Right kidney (tissue), 9 donors: ENCODE measurements around the gene RCAN3.
"Not testable (repeated sequence)": the region's sequence is repeated elsewhere in the genome, so short reads cannot be mapped to it uniquely, and the experiment has no call there.

Source experiments
- DNase-seq: peaks from one replicate; pipeline ENCODE4 v3.0.0-alpha.2; 2016
- long read RNA-seq, 8 donors: transcript quantifications; one replicate each; lab custom pipeline, GENCODE V29; 2026

The RCAN3 gene
- long read RNA-seq, donor 1 = 0 reads
- long read RNA-seq, donor 2, full-length matches to known transcripts = 3 of 3 reads
- long read RNA-seq, donor 2, partial matches to known transcripts = 0 of 3 reads
- long read RNA-seq, donor 2, other reads (novel, unspliced or antisense) = 0 of 3 reads
- long read RNA-seq, donor 3, full-length matches to known transcripts = 2 of 2 reads
- long read RNA-seq, donor 3, partial matches to known transcripts = 0 of 2 reads
- long read RNA-seq, donor 3, other reads (novel, unspliced or antisense) = 0 of 2 reads
- long read RNA-seq, donor 4, full-length matches to known transcripts = 2 of 2 reads
- long read RNA-seq, donor 4, partial matches to known transcripts = 0 of 2 reads
- long read RNA-seq, donor 4, other reads (novel, unspliced or antisense) = 0 of 2 reads
- long read RNA-seq, donor 5 = 0 reads
- long read RNA-seq, donor 6, full-length matches to known transcripts = 1 of 1 reads
- long read RNA-seq, donor 6, partial matches to known transcripts = 0 of 1 reads
- long read RNA-seq, donor 6, other reads (novel, unspliced or antisense) = 0 of 1 reads
- long read RNA-seq, donor 7, partial matches to known transcripts = 5 of 7 reads
- long read RNA-seq, donor 7, other reads (novel, unspliced or antisense) = 0 of 7 reads
- long read RNA-seq, donor 8, full-length matches to known transcripts = 1 of 1 reads
- long read RNA-seq, donor 8, partial matches to known transcripts = 0 of 1 reads
- long read RNA-seq, donor 8, other reads (novel, unspliced or antisense) = 0 of 1 reads

GRCh38 chr1:24502709-24503058 lies at the start of gene RCAN3:
RCAN3 (plus strand) TSS chr1:24502836; CDS start chr1:24514373, 11,537 bp downstream.
- no peak for DNase-seq

GRCh38 chr1:24452922-24453485 lies 49.6 kb upstream of the RCAN3 start:
- no peak for DNase-seq

GRCh38 chr1:24454673-24455072 lies 48.0 kb upstream of the RCAN3 start:
- no peak for DNase-seq

- no peak for DNase-seq
Measured at GRCh38 chr1:24455272-24455671, 47.4 kb upstream of the RCAN3 start.

- no peak for DNase-seq
Measured at GRCh38 chr1:24457866-24458265, 44.8 kb upstream of the RCAN3 start.

GRCh38 chr1:24459551-24460266 lies 42.9 kb upstream of the RCAN3 start:
- peak; percentile 27 for DNase-seq

- DNase-seq = not testable (repeated sequence)
Measured at GRCh38 chr1:24462128-24462527, 40.5 kb upstream of the RCAN3 start.

- no peak for DNase-seq
Measured at GRCh38 chr1:24463776-24464735, 38.6 kb upstream of the RCAN3 start.

GRCh38 chr1:24465099-24465498 lies 37.5 kb upstream of the RCAN3 start:
- no peak for DNase-seq

GRCh38 chr1:24465638-24466037 lies 37.0 kb upstream of the RCAN3 start:
- DNase-seq = no peak

GRCh38 chr1:24468685-24469316 lies 33.8 kb upstream of the RCAN3 start:
- DNase-seq = no peak

GRCh38 chr1:24470592-24470991 lies 32.0 kb upstream of the RCAN3 start:
- no peak for DNase-seq

- DNase-seq = no peak
Measured at GRCh38 chr1:24472527-24473251, 29.9 kb upstream of the RCAN3 start.

GRCh38 chr1:24474193-24474592 lies 28.4 kb upstream of the RCAN3 start:
- DNase-seq = no peak

GRCh38 chr1:24475700-24476099 lies 26.9 kb upstream of the RCAN3 start:
- DNase-seq = no peak

- DNase-seq = no peak
Measured at GRCh38 chr1:24476571-24476970, 26.1 kb upstream of the RCAN3 start.

- DNase-seq = no peak
Measured at GRCh38 chr1:24477309-24477708, 25.3 kb upstream of the RCAN3 start.

- DNase-seq = no peak
Measured at GRCh38 chr1:24481101-24481500, 21.5 kb upstream of the RCAN3 start.

GRCh38 chr1:24481843-24482610 lies 20.6 kb upstream of the RCAN3 start:
- DNase-seq = no peak
